VCaP (cell line): ENCODE data around the gene TFAP2E.
A peak's percentile ranks its signal among the peaks of the same experiment; 100 is the strongest.

Experiments used
- H3K27ac ChIP-seq: fragments of 450-650 bp; 2 replicates; pipeline ENCODE4 v1.5.1; 2017
- CTCF ChIP-seq: fragments of 450-650 bp; conservative IDR thresholded peaks from 2 replicates; pipeline ENCODE4 v1.5.1; 2017; ENCODE audit warnings: mild to moderate bottlenecking, moderate library complexity

The TFAP2E gene

GRCh38 chr1:35563166-35563565 lies 9.9 kb upstream of the TFAP2E start:
- no peak overlapping the region for H3K27ac ChIP-seq
- no peak for TF ChIP-seq CTCF

- H3K27ac ChIP-seq, result no peak overlapping the region
- peak; percentile 83 for TF ChIP-seq CTCF
Observed at GRCh38 chr1:35564037-35564883, 8.9 kb upstream of the TFAP2E start.

GRCh38 chr1:35564884-35565741 lies 8.0 kb upstream of the TFAP2E start:
- peak; percentile 55 for TF ChIP-seq CTCF
- no peak overlapping the region for H3K27ac ChIP-seq

GRCh38 chr1:35565742-35566133 lies 7.4 kb upstream of the TFAP2E start:
- TF ChIP-seq CTCF, result no peak
- H3K27ac ChIP-seq, result no peak overlapping the region

GRCh38 chr1:35567947-35568558 lies 5.1 kb upstream of the TFAP2E start:
- TF ChIP-seq CTCF, result no peak
- no peak overlapping the region for H3K27ac ChIP-seq

- H3K27ac ChIP-seq, result no peak overlapping the region
- TF ChIP-seq CTCF, result peak; percentile 91
Observed at GRCh38 chr1:35568975-35569395, 4.1 kb upstream of the TFAP2E start.

- no peak for TF ChIP-seq CTCF
- no peak overlapping the region for H3K27ac ChIP-seq
Observed at GRCh38 chr1:35569936-35570335, 3.2 kb upstream of the TFAP2E start.
